HEK293T (cell line): ENCODE measurements around the gene BHLHE23.

Experiments used
- CTCF ChIA-PET: fragments of 350-600 bp; formaldehyde crosslinking; extraction: SDS; loops from one replicate; lab custom pipeline; 2021; ENCODE audit warnings: antibody characterized with exemption, inconsistent platforms; lab: Yijun Ruan, JAX
- POLR2A ChIA-PET: fragments of 350-600 bp; formaldehyde crosslinking; extraction: SDS; loops from one replicate; lab custom pipeline; 2020; ENCODE audit warnings: antibody characterized with exemption, inconsistent platforms; lab: Yijun Ruan, JAX
- DNase-seq: peaks from one replicate; pipeline ENCODE4 v3.0.0; 2012; ENCODE audit warnings: mixed read lengths; ENCODE audit errors: extremely low spot score
- ARNT ChIP-seq: fragments of 450-650 bp; IDR thresholded peaks from 2 replicates; pipeline ENCODE4 v1.6.1; 2017; ENCODE audit warnings: mild to moderate bottlenecking
- BHLHE40 ChIP-seq: fragments of 450-650 bp; IDR thresholded peaks from 2 replicates; pipeline ENCODE4 v1.6.1; 2016; ENCODE audit warnings: mild to moderate bottlenecking, moderate library complexity, borderline replicate concordance
- CTBP1 ChIP-seq: fragments of 450-650 bp; IDR thresholded peaks from 2 replicates; pipeline ENCODE4 v1.6.1; 2016; ENCODE audit warnings: borderline replicate concordance
- ELF4 ChIP-seq: fragments of 450-650 bp; IDR thresholded peaks from 2 replicates; pipeline ENCODE4 v1.6.1; 2017; ENCODE audit warnings: antibody characterized with exemption
- FOXA1 ChIP-seq: fragments of 450-650 bp; IDR thresholded peaks from 2 replicates; pipeline ENCODE4 v1.6.1; 2016; ENCODE audit warnings: mild to moderate bottlenecking
- FOXK2 ChIP-seq: fragments of 450-650 bp; IDR thresholded peaks from 2 replicates; pipeline ENCODE4 v1.6.1; 2016; ENCODE audit warnings: mild to moderate bottlenecking
- FOXM1 ChIP-seq: fragments of 450-650 bp; IDR thresholded peaks from 2 replicates; pipeline ENCODE4 v1.6.1; 2017; ENCODE audit warnings: mild to moderate bottlenecking, borderline replicate concordance
- HDGF ChIP-seq: fragments of 450-650 bp; IDR thresholded peaks from 2 replicates; pipeline ENCODE4 v1.6.1; 2017; ENCODE audit warnings: antibody characterized with exemption, borderline replicate concordance
- L3MBTL2 ChIP-seq: fragments of 450-650 bp; conservative IDR thresholded peaks from 2 replicates; pipeline ENCODE4 v1.6.1; 2016; ENCODE audit warnings: mild to moderate bottlenecking
- LEF1 ChIP-seq: fragments of 450-650 bp; IDR thresholded peaks from 2 replicates; pipeline ENCODE4 v1.6.1; 2017; ENCODE audit warnings: mild to moderate bottlenecking, borderline replicate concordance
- NFRKB ChIP-seq: fragments of 450-650 bp; IDR thresholded peaks from 2 replicates; pipeline ENCODE4 v1.6.1; 2016; ENCODE audit warnings: mild to moderate bottlenecking, moderate library complexity
- PKNOX1 ChIP-seq: fragments of 450-650 bp; IDR thresholded peaks from 2 replicates; pipeline ENCODE4 v1.6.1; 2016
- SP1 ChIP-seq: fragments of 450-650 bp; IDR thresholded peaks from 2 replicates; pipeline ENCODE4 v1.6.1; 2017
- SUZ12 ChIP-seq: fragments of 450-650 bp; IDR thresholded peaks from 2 replicates; pipeline ENCODE4 v1.6.1; 2016; ENCODE audit warnings: mild to moderate bottlenecking
- TARDBP ChIP-seq: fragments of 450-650 bp; IDR thresholded peaks from 2 replicates; pipeline ENCODE4 v1.6.1; 2016
- ZNF384 ChIP-seq: fragments of 450-650 bp; IDR thresholded peaks from 2 replicates; pipeline ENCODE4 v1.6.1; 2016

BHLHE23 gene

DNA sequence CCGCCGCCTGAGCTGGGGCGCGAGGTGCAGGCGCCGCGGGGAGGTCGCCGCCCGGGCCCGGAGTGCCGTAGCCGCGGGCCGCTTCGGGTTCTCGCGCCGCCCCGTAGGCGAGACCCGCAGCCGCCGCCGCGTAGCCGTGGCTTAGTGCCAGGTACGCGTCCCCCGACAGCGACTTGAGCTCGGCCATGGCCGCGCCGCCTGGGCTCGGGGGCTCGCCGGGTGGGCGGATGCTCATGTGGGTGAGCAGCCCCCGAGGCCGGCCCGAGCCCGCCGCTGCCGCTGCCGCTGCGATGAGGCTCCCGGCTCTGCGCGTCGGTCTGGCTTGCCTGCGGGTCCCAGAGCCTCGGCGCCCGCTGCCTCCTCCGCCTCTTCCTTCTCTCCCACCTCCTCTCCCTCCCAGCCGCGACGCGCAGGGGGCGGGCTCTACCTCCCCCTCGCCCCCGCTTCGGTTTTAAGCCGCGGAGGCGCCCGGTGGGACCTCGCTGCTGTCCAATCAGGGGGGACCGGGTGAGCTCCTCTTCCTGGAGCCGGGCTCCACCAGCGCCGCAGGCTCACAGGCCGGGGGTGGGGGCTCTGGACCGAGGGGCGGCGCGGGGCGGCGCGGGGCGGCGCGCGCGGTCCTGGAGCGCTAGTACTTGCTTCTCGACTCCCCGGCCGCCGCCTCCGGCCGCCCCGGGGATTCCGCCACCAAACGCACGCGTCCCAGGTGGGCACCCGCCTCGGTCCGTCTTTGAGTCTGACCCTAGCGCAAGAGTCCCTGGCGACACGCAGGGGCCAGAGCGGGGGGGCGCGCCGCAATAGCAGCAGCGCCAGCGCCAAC, at the start of gene BHLHE23:
Gene BHLHE23 (minus strand): TSS at position 425 of the 820 bp plus-strand sequence. CDS start 190 bp downstream, at position 235.
- DNase-seq, result peak; percentile 58
- CTCF ChIA-PET, result interaction anchor here (2.1 kb wide), 1 partner anchor 34 kb away, joined by 7 read pairs; no protein-coding TSS in a partner anchor
- POLR2A ChIA-PET, result interaction anchor here (0.6 to 1.0 kb wide), 2 partner anchors 25 to 210 kb away, joined by 3 read pairs; no protein-coding TSS in a partner anchor
- TF ChIP-seq BHLHE40 (no peak), ZNF384 (no peak), HDGF (no peak), TARDBP (no peak), LEF1 (no peak)

GRCh38 chr20:63055575-63056235, 48.9 kb upstream of the BHLHE23 start:
- DNase-seq, result no peak
- POLR2A ChIA-PET, result no interaction called here
- no peak for TF ChIP-seq PKNOX1
- no peak for TF ChIP-seq ZNF384
- TF ChIP-seq HDGF, result no peak
- TF ChIP-seq ELF4, result no peak
- no peak for TF ChIP-seq SUZ12
- no peak for TF ChIP-seq ARNT
- CTCF ChIA-PET, result interaction anchor here (0.9 to 1.3 kb wide), 2 partner anchors 49 to 124 kb away, joined by 3 to 4 read pairs; no protein-coding TSS in a partner anchor

DNA sequence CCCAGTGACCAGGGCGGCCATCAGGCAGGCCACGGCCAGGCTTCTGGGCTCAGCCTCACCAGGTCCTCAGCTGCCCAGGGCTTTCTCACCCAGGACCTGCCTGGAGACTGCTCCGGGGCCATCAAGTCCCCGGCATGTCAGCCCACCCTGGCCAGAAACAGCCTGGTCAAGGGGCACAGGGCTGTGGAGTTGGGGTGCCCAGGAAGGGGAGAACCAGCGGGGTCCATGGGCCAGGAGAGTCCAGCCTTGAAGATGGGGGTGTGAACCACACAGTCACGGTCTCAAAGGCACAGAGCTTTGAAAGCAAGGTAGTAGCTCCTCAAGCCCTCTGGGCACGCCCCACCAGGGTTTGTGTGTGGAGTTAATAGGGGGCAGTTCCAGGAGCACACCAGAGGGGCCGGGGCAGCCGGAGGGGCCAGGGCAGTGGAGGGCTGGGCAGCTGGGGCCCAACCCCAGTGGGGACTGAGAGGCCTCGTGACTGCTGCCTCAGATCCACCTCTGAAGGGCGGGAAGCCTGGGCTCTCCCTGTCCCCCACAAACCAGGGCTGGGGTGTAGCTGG, 48.0 kb upstream of the BHLHE23 start:
- CTCF ChIA-PET, result no interaction called here
- TF ChIP-seq FOXK2 (no peak), FOXA1 (no peak), FOXM1 (no peak), SUZ12 (no peak), ARNT (no peak), L3MBTL2 (no peak), ZNF384 (no peak), TARDBP (no peak)
- no peak for DNase-seq
- POLR2A ChIA-PET, result interaction anchor here (1.0 kb wide), 1 partner anchor 9 kb away, joined by 3 read pairs; no protein-coding TSS in a partner anchor

DNA sequence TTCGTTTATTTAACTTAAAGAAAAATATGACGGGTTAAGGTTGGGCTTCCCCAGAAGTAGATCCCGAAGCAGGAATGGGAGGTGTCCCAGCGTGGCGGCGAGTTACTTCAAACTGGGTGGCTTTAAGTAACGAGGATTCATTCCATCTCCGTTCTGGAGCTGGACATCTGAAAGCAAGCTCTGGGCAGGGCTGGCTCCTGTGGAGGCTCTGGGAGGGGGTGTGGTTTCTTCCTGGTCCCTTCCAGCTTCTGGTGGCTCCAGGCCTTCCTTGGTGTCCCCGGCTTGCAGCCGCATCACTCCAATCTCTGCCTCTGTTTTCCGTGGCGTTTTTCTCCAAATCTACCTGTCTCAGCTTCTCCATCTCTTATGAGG, 47.3 kb upstream of the BHLHE23 start:
- POLR2A ChIA-PET, result no interaction called here
- CTCF ChIA-PET, result no interaction called here
- no peak for DNase-seq
- no peak for TF ChIP-seq PKNOX1

DNA sequence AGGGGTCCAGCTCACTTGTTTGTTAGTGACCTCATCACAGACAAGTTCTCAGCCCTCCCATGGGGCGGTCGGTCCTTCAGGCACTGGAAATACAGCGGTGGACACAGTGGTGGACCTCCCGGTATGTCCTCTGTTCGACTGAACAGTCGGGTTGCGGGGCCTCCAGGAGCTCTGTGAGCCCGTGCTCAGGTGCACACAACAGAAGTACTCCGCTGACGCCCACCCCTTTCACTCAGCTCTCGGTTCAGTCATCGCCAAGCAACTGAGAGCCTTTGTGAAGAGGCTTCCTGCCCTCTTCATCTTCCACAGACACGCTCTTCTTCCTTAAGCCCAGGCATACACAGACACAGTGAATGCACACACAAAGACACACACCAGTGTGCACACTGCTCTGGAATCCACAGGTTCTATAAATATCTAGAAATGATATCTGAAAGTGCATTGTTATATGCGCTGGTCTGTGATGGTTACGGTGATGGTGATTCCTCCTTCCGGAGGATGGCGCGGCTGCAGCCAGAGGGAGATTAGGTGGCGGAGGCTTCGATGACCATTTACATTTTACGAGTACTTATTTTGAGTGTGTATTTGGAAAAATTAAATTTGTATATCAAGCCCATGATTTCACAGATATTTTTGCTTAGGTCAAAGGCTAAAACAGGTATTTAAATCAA, 46.8 kb upstream of the BHLHE23 start:
- no peak for DNase-seq
- CTCF ChIA-PET, result no interaction called here
- POLR2A ChIA-PET, result no interaction called here
- TF ChIP-seq SUZ12 (no peak), FOXM1 (no peak), NFRKB (no peak), LEF1 (no peak), TARDBP (no peak), L3MBTL2 (no peak), ELF4 (no peak), FOXA1 (no peak), PKNOX1 (no peak), FOXK2 (no peak), SP1 (no peak), ZNF384 (no peak), CTBP1 (no peak), HDGF (no peak), ARNT (no peak), BHLHE40 (no peak)
